Measurements from ENCODE around the gene DGCR8.

DGCR8 gene

GRCh38 chr22:20040327-20041200, 39.5 kb upstream of the DGCR8 start:
- FAIRE-seq (no peak), DNase-seq (ENCODE audit: insufficient read length, low spot score) (no peak)
- TF ChIP-seq POLR2A (IDR thresholded peaks at IDR 0.05; ENCODE audit: low read depth, low read length): no peak

GRCh38 chr22:20043057-20043996, 36.7 kb upstream of the DGCR8 start:
- no peak for TF ChIP-seq POLR2A (IDR thresholded peaks at IDR 0.05; ENCODE audit: low read depth, low read length)
- FAIRE-seq: no peak

GRCh38 chr22:20043997-20044342, 36.1 kb upstream of the DGCR8 start:
- no peak for FAIRE-seq
- DNase-seq (ENCODE audit: insufficient read length, low spot score): no peak
- no peak for TF ChIP-seq POLR2A (IDR thresholded peaks at IDR 0.05; ENCODE audit: low read depth, low read length)

More at GRCh38 chr22:20043057-20043996, 36.7 kb upstream of the DGCR8 start:
- DNase-seq (ENCODE audit: insufficient read length, low spot score): no peak

- no peak for DNase-seq (ENCODE audit: insufficient read length, low spot score)
- TF ChIP-seq POLR2A (IDR thresholded peaks at IDR 0.05; ENCODE audit: low read depth, low read length): no peak
- FAIRE-seq: no peak
Measured at GRCh38 chr22:20044495-20045151, 35.4 kb upstream of the DGCR8 start.

- FAIRE-seq (no peak), DNase-seq (ENCODE audit: insufficient read length, low spot score) (no peak)
- no peak for TF ChIP-seq POLR2A (IDR thresholded peaks at IDR 0.05; ENCODE audit: low read depth, low read length)
Measured at GRCh38 chr22:20046730-20047129, 33.3 kb upstream of the DGCR8 start.

GRCh38 chr22:20051927-20052308, 28.1 kb upstream of the DGCR8 start:
- no peak for DNase-seq (ENCODE audit: insufficient read length, low spot score)
- no peak for FAIRE-seq
- no peak for TF ChIP-seq POLR2A (IDR thresholded peaks at IDR 0.05; ENCODE audit: low read depth, low read length)

GRCh38 chr22:20052309-20053259, 27.5 kb upstream of the DGCR8 start:
- no peak for TF ChIP-seq POLR2A (IDR thresholded peaks at IDR 0.05; ENCODE audit: low read depth, low read length)
- DNase-seq (ENCODE audit: insufficient read length, low spot score): no peak
- FAIRE-seq: no peak

GRCh38 chr22:20053407-20054033, 26.5 kb upstream of the DGCR8 start:
- no peak for FAIRE-seq
- no peak for TF ChIP-seq POLR2A (IDR thresholded peaks at IDR 0.05; ENCODE audit: low read depth, low read length)

GRCh38 chr22:20054034-20054427, 26.0 kb upstream of the DGCR8 start:
- no peak for DNase-seq (ENCODE audit: insufficient read length, low spot score)
- no peak for TF ChIP-seq POLR2A (IDR thresholded peaks at IDR 0.05; ENCODE audit: low read depth, low read length)
- FAIRE-seq: no peak

More at GRCh38 chr22:20053407-20054033, 26.5 kb upstream of the DGCR8 start:
- DNase-seq (ENCODE audit: insufficient read length, low spot score): no peak

GRCh38 chr22:20054485-20054884, 25.6 kb upstream of the DGCR8 start:
- no peak for DNase-seq (ENCODE audit: insufficient read length, low spot score)
- FAIRE-seq: no peak
- no peak for TF ChIP-seq POLR2A (IDR thresholded peaks at IDR 0.05; ENCODE audit: low read depth, low read length)

GRCh38 chr22:20055144-20055543, 24.9 kb upstream of the DGCR8 start:
- no peak for TF ChIP-seq POLR2A (IDR thresholded peaks at IDR 0.05; ENCODE audit: low read depth, low read length)
- DNase-seq (ENCODE audit: insufficient read length, low spot score) (no peak), FAIRE-seq (no peak)

GRCh38 chr22:20055654-20056053, 24.4 kb upstream of the DGCR8 start:
- no peak for FAIRE-seq

More at GRCh38 chr22:20055654-20056053, 24.4 kb upstream of the DGCR8 start:
- TF ChIP-seq POLR2A (IDR thresholded peaks at IDR 0.05; ENCODE audit: low read depth, low read length): no peak
- DNase-seq (ENCODE audit: insufficient read length, low spot score): no peak

All from H54 (cell line).